ENCODE data around the gene PTPMT1.
"Not testable (repeated sequence)": the region's sequence is repeated elsewhere in the genome, so short reads cannot be mapped to it uniquely, and the experiment has no call there.

PTPMT1 gene, protein sequence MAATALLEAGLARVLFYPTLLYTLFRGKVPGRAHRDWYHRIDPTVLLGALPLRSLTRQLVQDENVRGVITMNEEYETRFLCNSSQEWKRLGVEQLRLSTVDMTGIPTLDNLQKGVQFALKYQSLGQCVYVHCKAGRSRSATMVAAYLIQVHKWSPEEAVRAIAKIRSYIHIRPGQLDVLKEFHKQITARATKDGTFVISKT

DNA sequence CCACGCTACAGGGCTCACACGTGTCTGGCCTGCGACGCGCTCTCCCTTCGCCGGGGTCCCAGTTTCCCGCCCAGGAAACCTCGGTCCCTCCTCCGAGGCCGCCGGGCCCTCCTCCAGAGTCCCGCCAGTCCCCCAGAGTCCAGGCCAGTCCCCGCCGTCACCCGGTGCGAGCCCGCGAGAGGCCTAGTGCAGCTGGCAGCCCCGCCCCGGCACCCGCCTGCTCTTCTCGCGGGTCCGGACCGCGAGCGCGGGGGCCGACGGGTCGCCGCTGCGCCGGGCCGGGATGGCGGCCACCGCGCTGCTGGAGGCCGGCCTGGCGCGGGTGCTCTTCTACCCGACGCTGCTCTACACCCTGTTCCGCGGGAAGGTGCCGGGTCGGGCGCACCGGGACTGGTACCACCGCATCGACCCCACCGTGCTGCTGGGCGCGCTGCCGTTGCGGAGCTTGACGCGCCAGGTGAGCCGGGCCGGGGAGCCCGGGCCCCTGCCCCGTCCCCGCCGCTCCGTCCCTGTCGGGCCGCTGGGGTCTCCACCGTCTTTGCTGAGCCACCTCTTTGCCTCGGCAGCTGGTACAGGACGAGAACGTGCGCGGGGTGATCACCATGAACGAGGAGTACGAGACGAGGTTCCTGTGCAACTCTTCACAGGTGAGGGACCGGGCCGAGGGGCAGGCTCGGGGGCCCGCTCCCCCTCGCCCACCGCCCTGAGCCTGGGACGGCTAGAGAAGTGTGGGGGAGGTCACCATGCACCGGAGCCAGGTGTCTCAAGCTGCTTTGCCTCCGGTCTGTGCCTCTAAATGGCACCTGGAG, at the start of gene PTPMT1:
PTPMT1 (plus strand) TSS at position 260 of the 809 bp plus-strand sequence; CDS start at position 284, 24 bp downstream.
- in situ Hi-C loops (cut with MboI; ENCODE audit: low sequenced_read_pairs) = no loop called here

DNA sequence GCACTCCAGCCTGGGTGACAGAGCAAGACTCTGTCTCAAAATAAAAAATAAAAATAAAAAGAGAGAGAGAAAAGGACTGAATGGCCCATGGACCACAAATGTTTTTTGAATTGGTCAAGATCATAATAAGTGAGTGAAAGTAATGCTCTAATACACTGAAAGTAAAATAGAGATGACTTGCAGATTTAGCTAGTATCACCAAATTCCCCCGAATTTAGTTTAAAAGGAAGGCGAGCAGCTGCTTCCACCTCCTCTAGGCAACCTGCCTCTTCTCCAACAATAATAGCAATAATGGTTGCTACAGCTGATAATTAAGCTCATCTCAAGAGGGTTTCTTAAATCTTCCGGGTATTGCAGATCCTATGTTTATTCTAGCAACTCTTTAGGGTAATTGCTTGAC, 49.2 kb upstream of the PTPMT1 start:
- in situ Hi-C loops (cut with MboI; ENCODE audit: low sequenced_read_pairs) = no loop called here

DNA sequence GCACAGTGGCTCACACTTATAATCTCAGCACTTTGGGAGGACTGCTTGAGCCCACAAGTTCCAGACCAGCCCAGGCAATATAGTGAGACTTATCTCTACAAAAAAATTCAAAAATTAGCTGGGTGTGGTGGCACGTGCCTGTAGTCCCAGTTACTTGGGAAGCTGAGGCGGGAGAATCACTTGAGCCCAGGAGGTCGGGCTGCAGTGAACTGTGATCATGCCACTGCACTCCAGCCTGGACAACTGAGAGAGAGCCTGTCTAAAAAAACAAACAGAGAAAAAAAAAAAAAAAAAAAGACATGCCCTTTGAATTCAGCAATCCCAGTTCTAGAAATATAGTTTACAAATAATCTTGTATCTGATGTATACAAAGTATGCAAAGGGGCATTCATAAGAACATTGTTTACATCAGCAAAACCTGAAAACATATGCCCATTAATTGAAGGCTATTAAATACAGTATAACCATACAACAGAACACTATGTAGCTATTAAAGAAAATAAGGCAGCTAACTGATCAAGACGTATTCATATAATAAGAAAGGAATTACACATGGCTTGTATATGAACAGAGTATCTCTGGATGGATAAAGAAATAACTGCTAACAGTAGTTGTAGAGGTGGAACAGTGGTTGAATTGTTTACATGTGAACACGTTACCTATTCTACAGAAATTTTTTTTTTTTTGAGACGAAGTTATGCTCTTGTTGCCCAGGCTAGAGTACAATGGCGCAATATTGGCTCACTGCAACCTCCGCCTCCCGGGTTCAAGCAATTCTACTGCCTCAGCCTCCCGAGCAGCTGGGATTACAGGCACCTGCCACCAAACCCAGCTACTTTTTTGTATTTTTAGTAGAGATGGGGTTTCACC, 48.2 kb upstream of the PTPMT1 start:
- in situ Hi-C loops (cut with MboI; ENCODE audit: low sequenced_read_pairs) = no loop called here

DNA sequence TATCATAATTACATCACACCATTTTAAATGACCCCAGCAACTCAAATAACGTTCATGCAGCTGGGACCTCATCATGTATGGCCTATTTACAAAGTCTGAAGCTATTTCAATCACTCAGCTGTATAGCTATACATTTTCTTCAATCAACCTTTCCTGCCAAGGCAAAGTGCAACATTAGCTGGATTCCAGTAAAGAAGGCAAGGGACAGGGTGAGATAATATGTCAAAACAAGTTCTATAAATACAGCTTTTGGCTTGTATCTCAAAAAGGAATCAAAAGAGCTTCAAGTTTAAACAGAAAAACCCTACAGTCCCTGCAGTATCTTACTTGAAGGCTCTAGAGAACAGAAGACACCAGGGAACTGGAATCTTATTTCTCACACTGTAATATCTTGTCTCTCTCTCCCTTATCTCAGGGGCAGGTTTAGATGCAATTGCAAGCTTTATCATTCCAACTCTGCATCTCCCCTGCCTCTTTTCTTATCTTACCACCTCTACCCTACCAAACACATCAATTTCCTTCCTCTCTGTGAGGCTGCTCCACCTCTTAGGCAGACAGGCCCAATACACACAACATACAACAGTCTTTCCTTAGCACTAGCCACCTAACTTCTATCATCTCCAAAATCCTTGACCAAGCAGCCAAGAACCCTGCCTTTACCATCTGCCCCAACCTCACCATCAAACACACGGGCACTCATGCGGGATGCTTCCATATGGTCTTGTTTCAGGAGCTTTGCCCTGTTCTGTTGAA, 47.0 kb upstream of the PTPMT1 start:
- in situ Hi-C loops (cut with MboI; ENCODE audit: low sequenced_read_pairs) = no loop called here

DNA sequence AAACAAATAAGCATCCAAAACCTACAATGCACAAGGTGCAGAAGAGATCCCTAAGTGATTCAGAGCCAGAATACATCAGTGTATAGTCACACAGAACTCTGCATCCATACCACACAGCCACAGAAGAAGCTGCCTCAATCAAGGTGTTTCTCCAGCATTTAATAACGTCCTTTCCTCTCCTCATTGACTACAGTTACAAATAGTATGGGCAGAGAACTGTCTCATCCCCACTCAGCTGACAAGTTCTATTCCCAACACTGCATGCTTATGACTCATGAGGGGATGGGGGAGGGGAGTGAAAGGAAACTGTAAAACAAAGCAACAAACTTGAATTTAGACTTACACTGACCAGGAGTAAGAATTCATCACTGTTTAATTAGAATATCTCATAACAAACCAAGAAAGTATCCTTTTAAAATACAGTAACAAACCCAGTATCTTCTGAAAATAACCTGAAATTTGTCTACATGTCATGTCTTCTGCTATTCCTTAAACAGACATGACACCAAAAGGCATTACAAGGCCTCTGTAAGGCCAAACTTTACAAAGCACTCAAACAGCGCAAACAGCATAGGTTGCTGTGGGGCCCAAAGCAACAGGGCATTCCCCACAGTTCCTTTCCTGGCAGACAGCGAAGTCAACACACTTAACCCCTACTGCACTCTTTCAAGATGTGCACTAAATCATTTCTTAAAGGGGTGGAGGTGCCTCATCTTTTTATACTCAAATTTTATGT, 41.7 kb upstream of the PTPMT1 start:
- in situ Hi-C loops (cut with MboI; ENCODE audit: low sequenced_read_pairs) = no loop called here

DNA sequence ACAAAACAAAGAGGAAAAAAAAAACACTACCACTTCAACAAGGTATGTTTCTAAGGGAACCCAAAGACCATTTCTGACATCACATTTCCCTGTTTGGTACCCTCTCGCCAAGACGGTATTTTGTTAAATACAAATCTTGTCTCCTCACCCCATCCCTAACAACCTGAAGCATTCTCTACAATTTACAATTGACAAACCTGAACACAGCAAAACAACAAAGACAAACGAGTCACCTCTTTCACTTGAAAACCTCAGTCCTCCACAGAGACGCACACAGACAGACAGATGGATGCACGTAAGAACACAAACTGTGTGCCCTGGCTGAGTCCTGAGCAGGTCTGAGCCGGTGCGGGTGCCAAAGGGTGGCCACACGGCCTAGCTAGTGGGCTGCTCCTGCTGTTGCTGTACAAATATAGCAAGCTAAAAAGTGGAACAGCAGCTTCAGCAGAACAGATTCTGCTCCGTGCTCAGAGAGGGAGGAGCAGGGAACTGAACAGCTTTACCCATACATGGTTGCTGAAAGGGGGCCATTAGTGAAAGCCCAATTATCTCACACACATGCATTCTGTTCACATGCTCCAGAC, 41.0 kb upstream of the PTPMT1 start:
- in situ Hi-C loops (cut with MboI; ENCODE audit: low sequenced_read_pairs) = no loop called here

DNA sequence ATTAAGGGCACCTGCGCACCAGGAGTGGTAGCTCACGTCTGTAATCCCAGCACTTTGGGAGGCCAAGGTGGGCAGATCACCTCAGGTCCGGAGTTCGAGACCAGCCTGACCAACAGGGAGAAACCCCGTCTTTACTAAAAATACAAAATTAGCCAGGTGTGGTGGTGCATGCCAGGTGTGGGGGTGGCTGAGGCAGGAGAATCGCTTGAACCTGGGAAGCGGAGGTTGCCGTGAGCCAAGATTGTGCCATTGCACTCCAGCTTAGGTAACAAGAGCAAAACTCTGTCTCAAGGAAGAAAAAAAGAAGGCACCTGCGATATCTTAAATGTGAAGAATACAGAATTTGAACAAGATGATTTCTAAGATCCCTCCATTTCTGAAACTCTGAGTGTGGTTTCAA, 39.4 kb upstream of the PTPMT1 start:
- in situ Hi-C loops (cut with MboI; ENCODE audit: low sequenced_read_pairs) = not testable (repeated sequence)

DNA sequence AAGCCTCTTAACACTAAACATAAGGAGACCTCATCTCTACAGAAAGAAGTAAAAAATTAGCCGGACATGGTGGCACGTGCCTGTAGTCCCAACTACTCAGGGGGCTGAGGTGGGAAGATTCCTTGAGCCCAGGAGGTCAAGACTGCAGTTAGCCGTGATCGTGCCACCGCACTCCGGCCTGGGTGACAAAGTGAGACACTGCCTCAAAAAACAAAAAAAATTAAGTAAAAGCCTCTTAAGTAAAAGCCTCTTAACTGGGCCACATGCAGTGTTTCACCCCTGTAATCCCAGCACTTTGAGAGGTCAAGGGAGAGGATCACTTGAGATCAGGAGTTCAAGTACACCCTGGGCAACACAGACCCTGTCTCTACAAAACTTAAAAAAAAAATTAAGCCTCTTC, 38.2 kb upstream of the PTPMT1 start:
- in situ Hi-C loops (cut with MboI; ENCODE audit: low sequenced_read_pairs) = no loop called here

DNA sequence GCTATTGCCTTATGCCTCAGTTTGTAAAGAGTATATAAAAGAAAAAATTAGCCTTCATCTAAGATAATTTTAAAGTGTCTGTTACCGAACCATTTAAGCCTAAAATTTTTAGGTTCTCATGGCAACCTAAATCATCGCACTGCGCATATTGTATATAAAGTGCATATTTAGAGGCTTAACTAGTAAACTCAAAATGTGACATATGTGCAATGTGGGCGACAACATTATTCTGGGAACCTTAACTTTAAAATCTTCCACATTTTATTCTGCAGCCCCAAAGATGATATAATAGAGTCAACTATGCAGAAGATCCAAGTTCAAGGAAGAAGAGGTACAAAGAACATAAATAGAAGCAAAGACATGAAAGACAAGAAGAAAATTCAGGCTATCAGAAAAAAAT, 35.4 kb upstream of the PTPMT1 start:
- in situ Hi-C loops (cut with MboI; ENCODE audit: low sequenced_read_pairs) = no loop called here

DNA sequence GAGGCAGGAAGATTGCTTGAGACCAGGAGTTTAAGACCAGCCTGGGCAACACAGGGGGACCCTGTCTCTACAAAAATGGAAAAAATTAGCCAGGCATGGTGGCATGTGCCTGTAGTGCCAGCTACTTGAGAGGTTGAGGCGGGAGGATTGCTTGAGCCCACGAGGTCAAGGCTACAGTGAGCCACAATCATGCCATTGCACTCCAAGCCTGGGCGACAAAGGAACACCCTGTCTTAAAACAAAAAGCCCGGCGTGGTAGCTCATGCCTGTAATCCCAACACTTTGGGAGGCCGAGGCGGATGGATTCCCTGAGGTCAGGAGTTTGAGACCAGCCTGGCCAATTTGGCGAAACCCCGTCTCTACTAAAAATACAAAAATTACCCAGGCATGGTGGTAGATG, 34.7 kb upstream of the PTPMT1 start:
- in situ Hi-C loops (cut with MboI; ENCODE audit: low sequenced_read_pairs) = not testable (repeated sequence)

DNA sequence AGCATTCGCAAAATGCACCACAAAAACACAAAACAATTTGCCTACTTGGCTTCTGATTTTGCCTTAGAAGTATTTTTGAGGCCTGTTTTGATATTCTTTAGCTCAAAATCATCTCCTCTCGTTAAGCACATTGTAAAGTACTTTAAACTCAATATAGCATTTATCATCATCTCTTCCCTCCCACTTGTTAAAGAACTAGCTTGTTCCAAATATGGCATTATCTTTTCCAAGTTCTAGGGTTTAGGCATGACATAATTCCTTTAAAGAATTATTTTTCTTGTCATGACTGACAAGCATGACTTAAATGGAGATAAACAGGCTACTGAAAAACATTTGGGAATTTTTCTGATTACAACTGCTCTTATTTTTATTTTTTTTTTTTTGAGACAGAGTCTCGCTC, 33.7 kb upstream of the PTPMT1 start:
- in situ Hi-C loops (cut with MboI; ENCODE audit: low sequenced_read_pairs) = no loop called here

DNA sequence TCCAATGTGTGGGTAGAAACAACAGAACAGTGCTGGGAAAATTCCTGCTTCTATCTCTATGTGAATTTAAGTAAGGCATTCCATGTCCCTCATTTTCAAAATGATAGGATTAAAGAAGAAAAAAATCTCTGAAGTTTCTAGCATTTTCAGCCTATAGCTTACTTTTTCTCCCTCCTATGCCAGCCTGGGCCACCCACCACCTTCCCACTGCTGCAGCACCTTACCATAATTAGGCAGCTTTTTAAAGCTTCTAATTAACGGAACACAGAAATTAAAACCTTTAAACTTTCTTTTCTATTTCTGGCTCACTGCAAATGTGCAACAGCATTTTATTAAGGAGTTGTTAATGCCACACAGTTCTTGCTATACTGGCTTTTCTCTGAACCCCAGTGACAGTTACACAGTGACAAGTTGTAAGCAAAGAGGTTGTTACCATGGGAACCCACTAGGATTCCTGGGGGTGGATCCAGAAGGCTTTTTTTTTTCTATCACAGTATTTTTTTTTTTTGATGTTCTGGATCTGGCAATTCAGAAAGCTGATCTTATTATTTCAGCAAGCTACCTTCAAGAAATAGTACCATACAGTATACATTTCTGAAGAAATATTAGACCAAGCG, 32.7 kb upstream of the PTPMT1 start:
- in situ Hi-C loops (cut with MboI; ENCODE audit: low sequenced_read_pairs) = no loop called here

DNA sequence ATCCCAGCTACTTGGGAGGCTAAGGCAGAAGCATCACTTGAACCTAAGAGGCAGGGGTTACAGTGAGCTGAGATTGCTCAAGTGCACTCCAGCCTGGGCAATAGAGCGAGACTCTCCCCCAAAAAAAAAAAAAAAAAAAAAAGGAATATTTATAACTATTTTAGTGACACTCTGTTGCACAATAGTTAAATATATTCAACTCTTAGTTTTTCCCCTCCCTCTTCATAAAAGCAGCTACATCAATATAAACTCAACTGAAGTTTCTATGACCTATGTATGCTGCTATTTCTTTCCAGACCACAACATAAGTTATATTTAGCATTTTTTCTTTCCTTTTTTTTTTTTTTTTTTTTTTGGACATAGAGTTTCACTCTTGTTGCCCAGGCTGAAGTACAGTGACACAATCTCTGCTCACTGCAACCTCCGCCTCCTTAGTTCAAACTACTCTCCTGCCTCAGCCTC, 31.7 kb upstream of the PTPMT1 start:
- in situ Hi-C loops (cut with MboI; ENCODE audit: low sequenced_read_pairs) = no loop called here

DNA sequence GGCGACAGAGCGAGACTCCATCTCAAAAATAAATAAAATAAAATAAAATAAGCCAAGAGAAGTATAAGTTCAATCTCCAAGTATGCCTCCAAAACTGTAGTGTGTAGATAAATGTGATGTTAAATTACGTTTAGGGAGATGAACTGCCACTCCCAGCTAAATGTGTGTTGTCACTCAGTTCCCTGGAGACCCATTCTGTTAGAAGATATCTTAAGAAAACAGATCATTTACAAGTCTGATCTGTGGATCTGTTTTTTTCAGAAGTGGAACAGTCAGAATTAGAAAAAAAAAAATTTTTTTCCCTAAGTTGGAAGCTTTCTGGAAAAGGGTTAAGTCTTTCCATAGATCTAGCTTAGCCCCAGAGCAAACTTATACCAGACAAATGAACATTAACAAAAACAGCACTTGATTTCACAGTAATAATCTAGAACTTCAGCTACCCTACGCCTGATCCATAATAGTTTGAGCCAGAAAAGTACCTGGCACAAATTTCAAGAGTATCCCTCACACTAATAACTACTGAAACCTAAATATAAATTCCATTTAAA, 30.6 kb upstream of the PTPMT1 start:
- in situ Hi-C loops (cut with MboI; ENCODE audit: low sequenced_read_pairs) = no loop called here

DNA sequence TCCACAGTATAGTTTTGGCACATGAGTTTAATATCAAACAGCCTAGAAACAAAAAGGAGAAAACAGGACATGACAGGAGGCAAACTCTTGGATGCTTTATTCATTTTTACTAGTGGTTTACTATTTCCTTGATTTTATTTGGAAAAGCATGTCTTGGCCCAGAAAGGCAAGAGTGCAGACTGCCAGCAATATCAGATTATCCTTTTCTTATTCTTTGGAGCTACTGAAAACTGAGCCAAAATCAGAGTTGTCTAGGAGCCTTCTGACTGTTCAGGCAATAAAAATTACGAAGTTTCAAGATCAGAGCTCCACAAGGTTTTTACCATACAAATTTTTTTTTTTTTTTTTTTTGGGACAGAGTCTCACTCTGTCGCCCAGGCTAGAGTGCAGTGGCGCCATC, 28.5 kb upstream of the PTPMT1 start:
- in situ Hi-C loops (cut with MboI; ENCODE audit: low sequenced_read_pairs) = no loop called here

DNA sequence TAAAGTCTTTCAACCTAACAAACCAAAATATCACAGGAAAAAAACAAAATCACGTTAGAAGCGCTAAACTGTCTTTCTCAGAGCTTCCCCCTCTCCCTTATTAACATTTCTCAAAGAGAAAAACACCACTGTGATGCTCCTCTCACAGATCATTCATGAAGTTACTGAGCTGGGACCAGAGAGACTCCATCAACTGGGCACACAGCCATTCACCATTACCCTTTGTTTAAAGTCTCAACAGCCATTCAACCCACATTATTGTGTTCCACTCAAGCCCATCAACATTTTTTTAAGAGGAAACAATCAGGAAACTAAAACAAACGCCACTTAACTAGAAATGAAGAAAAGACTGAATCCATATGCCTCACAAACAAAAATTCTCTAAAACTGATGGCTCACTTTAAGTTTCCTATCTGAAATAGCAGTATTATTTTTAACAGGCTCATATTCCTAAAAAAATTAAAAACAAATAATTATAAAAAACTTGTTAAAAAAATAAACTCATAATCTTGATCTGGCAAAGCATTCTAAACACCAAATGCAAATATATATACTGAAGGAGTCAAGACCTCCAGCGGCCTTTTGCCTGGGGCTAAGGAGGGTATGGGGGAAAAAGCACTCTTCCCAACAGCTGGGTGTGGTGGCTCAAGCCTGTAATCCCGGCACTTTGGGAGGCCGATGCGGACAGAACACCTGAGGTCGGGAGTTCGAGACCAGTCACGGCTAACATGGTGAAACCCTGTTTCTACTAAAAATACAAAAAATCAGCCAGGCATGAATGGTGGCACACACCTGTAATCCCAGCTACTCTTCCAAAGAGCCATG, 26.4 kb upstream of the PTPMT1 start:
- in situ Hi-C loops (cut with MboI; ENCODE audit: low sequenced_read_pairs) = no loop called here

DNA sequence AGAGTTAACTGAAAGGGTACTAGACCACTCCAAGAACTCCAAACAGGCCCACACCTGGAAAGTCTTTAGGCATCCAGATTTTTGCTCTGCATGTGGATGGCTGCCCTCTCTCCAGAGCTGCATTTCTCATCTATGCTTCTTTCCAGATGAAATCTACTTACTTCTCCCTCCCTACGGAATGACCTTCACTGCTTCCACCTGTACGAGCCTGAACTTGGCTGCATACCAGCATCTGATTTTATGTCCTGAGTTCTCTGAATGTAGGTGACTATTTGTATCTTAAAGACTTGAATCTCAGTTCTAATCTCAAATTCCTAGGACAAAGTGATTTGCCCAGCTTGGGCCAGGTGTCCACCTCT, 25.7 kb upstream of the PTPMT1 start:
- in situ Hi-C loops (cut with MboI; ENCODE audit: low sequenced_read_pairs) = no loop called here

DNA sequence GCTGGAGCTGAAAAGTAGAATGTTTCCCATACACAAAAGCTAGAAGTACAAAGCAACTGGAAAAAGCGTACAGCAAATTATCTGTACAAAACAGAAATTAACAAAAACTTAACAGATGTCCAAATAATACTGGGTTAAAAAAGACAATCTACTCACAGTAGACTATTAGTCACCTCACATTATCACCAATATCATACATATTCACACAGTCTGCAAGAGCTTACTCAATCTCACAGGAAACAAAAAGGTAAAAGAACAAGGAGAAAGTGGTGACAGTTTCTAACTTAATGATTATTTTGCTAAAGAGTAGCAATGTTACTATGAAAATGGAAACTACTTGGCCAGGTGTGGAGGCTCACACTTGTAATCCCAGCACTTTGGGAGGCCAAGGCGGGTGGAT, 24.3 kb upstream of the PTPMT1 start:
- in situ Hi-C loops (cut with MboI; ENCODE audit: low sequenced_read_pairs) = no loop called here

All from HL-60/S4 treated with phorbol 12-myristate 13-acetate at 8.2 ng/mL for 4 days and 3 days (cell line).